ENCODE measurements around the gene LMLN. TPM values are rescaled to one million over a fixed set of nuclear protein-coding genes. Genes with fewer than 3 reads are reported as not detected.

The LMLN gene
- polyA plus RNA-seq, 1 of the 3 experiments (the other 2 are of a cell fraction): 7.4 TPM

DNA sequence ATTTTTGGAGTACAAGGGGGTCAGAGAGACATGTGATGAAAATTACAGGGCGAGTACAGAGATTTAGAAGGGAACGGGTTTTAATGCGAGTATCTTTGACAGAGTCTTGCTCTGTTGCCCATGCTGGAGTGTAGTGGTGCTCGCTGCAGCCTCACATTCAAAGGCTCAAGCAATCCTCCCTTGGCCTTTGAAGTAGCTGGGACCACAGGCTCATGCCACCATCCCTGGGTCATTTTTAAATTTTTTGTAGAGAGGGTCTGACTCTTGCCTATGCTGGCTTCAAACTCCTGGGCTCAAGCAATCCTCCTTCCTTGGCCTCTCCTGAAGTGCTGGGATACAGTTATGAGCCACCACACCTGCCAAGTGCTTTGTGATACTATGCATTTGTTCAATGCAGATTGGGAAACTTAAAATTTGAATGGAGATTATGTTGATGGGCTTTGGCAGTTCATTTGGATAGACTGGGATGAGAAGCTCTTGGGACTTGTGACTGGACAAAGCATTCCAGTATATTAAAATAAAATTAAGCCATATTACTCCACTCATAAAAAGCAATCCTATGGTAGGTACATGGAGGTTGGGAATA, 4.0 kb upstream of the LMLN start:
- no peak overlapping the region for H3K4me2 ChIP-seq

DNA sequence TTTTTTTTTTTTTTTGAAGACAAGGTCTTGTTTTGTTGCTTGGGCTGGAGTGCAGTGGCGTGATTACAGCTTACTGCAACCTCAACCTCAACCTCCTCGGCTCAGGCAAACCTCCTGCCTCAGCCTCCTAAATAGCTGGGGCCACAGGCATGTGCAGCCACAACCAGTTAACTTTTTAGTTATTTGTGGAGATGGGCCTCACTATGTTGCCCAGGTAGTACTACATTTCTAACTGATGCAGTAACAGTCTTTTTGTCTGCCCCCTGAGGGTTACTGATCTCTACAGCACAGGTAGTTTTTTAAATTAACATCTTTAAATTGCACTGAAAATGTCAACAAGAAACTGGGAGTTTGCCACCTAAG, 3.4 kb upstream of the LMLN start:
- ChIA-PET POLR2A (no interaction called here), CTCF (interaction anchor here (0.6 kb wide), 1 partner anchor 9 kb away, joined by 4 read pairs; no protein-coding TSS in a partner anchor)
- Histone ChIP-seq H3K9me2 (no peaks in the 10 kb centered on the region), H3F3A (replicated peaks; ENCODE audit: insufficient read depth) (peaks cover 53% of the 10 kb centered on the region), H3K9me3 (no peaks in the 10 kb centered on the region), H2AFZ (ENCODE audit: low read depth) (no peak overlapping the region), H3K4me1 (ENCODE audit: control insufficient read depth in 1 of 2, insufficient read depth in 2 of 2, low read depth in 1 of 2, low read length in 1 of 2) (peaks cover 11 to 25% of the 10 kb centered on the region in 2 experiments; a peak in 2 of 4 replicates), H3K4me3 (ENCODE audit: low read depth in 2 of 2, low read length in 1 of 2) (no peak overlapping the region), H3K27ac (ENCODE audit: low read depth in 2 of 2, low read length in 1 of 2) (0 out of 4 replicates have a peak overlapping the region, but pooled peaks of 1 of the 2 experiments have one; percentile 16), H3K79me2 (ENCODE audit: insufficient read depth) (peaks cover 34% of the 10 kb centered on the region), H3K36me3 (replicated peaks in 1 of 2; ENCODE audit: control insufficient read depth in 1 of 2, insufficient read depth in 2 of 2, low read length in 1 of 2) (peaks cover 37 to 53% of the 10 kb centered on the region in 2 experiments), H4K20me1 (ENCODE audit: insufficient read depth) (peaks cover 36% of the 10 kb centered on the region), H3K4me2 (no peak overlapping the region), H3K9ac (no peak overlapping the region), H3K27me3 (ENCODE audit: insufficient read depth) (no peaks in the 10 kb centered on the region)
- no peak for DNase-seq
- WGBS (ENCODE audit: low lambda C conversion rate): 100% methylated on average over 2 of the region's 2 CpGs
- TF ChIP-seq, protein P1, sequence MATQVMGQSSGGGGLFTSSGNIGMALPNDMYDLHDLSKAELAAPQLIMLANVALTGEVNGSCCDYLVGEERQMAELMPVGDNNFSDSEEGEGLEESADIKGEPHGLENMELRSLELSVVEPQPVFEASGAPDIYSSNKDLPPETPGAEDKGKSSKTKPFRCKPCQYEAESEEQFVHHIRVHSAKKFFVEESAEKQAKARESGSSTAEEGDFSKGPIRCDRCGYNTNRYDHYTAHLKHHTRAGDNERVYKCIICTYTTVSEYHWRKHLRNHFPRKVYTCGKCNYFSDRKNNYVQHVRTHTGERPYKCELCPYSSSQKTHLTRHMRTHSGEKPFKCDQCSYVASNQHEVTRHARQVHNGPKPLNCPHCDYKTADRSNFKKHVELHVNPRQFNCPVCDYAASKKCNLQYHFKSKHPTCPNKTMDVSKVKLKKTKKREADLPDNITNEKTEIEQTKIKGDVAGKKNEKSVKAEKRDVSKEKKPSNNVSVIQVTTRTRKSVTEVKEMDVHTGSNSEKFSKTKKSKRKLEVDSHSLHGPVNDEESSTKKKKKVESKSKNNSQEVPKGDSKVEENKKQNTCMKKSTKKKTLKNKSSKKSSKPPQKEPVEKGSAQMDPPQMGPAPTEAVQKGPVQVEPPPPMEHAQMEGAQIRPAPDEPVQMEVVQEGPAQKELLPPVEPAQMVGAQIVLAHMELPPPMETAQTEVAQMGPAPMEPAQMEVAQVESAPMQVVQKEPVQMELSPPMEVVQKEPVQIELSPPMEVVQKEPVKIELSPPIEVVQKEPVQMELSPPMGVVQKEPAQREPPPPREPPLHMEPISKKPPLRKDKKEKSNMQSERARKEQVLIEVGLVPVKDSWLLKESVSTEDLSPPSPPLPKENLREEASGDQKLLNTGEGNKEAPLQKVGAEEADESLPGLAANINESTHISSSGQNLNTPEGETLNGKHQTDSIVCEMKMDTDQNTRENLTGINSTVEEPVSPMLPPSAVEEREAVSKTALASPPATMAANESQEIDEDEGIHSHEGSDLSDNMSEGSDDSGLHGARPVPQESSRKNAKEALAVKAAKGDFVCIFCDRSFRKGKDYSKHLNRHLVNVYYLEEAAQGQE (IDR thresholded peaks at IDR 0.05; ENCODE audit: low read depth, low read length): no peak
- TF ChIP-seq EZH2phosphoT487 (IDR thresholded peaks at IDR 0.05; ENCODE audit: borderline replicate concordance, low read depth): no peak

More for the DNA sequence above, 4.0 kb upstream of the LMLN start:
- CTCF ChIA-PET: interaction anchor here (0.6 kb wide), 1 partner anchor 9 kb away, joined by 4 read pairs; no protein-coding TSS in a partner anchor
- TF ChIP-seq, protein P2, sequence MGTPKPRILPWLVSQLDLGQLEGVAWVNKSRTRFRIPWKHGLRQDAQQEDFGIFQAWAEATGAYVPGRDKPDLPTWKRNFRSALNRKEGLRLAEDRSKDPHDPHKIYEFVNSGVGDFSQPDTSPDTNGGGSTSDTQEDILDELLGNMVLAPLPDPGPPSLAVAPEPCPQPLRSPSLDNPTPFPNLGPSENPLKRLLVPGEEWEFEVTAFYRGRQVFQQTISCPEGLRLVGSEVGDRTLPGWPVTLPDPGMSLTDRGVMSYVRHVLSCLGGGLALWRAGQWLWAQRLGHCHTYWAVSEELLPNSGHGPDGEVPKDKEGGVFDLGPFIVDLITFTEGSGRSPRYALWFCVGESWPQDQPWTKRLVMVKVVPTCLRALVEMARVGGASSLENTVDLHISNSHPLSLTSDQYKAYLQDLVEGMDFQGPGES (IDR thresholded peaks at IDR 0.05; ENCODE audit: low read depth, low read length): no peak
- TF ChIP-seq, protein P3, sequence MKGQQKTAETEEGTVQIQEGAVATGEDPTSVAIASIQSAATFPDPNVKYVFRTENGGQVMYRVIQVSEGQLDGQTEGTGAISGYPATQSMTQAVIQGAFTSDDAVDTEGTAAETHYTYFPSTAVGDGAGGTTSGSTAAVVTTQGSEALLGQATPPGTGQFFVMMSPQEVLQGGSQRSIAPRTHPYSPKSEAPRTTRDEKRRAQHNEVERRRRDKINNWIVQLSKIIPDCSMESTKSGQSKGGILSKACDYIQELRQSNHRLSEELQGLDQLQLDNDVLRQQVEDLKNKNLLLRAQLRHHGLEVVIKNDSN (IDR thresholded peaks at IDR 0.05; ENCODE audit: borderline replicate concordance, low read depth): no peak
- TF ChIP-seq SIN3A (IDR thresholded peaks at IDR 0.05; ENCODE audit: borderline replicate concordance, low read depth, low read length) (no peak), RFX5 (IDR thresholded peaks at IDR 0.05; ENCODE audit: low read length) (no peak), MXI1 (IDR thresholded peaks at IDR 0.05; ENCODE audit: low read depth, low read length) (no peak), NFIC (IDR thresholded peaks at IDR 0.05; ENCODE audit: borderline replicate concordance) (no peak), FOSL2 (IDR thresholded peaks at IDR 0.05; ENCODE audit: borderline replicate concordance, low read depth) (no peak), NRF1 (IDR thresholded peaks at IDR 0.05; ENCODE audit: low read depth, low read length) (no peak), RCOR1 (IDR thresholded peaks at IDR 0.05; ENCODE audit: low read length) (no peak), EP300 (IDR thresholded peaks at IDR 0.05; ENCODE audit: borderline replicate concordance in 1 of 2, low read depth in 1 of 2, low read length in 1 of 2) (no peak), CHD2 (IDR thresholded peaks at IDR 0.05; ENCODE audit: low read length, partially characterized antibody) (no peak), POLR2AphosphoS5 (IDR thresholded peaks at IDR 0.05; ENCODE audit: low read depth, low read length) (no peak)
- TF ChIP-seq, protein P4, sequence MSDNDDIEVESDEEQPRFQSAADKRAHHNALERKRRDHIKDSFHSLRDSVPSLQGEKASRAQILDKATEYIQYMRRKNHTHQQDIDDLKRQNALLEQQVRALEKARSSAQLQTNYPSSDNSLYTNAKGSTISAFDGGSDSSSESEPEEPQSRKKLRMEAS (IDR thresholded peaks at IDR 0.05; ENCODE audit: low read depth): no peak
- Histone ChIP-seq H3K4me1 (ENCODE audit: control insufficient read depth in 1 of 2, insufficient read depth in 2 of 2, low read depth in 1 of 2, low read length in 1 of 2) (peaks cover 12 to 29% of the 10 kb centered on the region in 2 experiments; a peak in 2 of 4 replicates), H2AFZ (ENCODE audit: low read depth) (no peak overlapping the region), H3K9ac (no peak overlapping the region), H3K27me3 (ENCODE audit: insufficient read depth) (no peaks in the 10 kb centered on the region), H3K79me2 (ENCODE audit: insufficient read depth) (peaks cover 41% of the 10 kb centered on the region), H3K36me3 (replicated peaks in 1 of 2; ENCODE audit: control insufficient read depth in 1 of 2, insufficient read depth in 2 of 2, low read length in 1 of 2) (peaks cover 38 to 59% of the 10 kb centered on the region in 2 experiments), H3K9me2 (no peaks in the 10 kb centered on the region), H3K4me3 (ENCODE audit: low read depth in 2 of 2, low read length in 1 of 2) (no peak overlapping the region), H3K9me3 (no peaks in the 10 kb centered on the region), H3F3A (replicated peaks; ENCODE audit: insufficient read depth) (peaks cover 53% of the 10 kb centered on the region), H4K20me1 (ENCODE audit: insufficient read depth) (peaks cover 40% of the 10 kb centered on the region), H3K27ac (ENCODE audit: low read depth in 2 of 2, low read length in 1 of 2) (no peak overlapping the region)
- 98% methylated on average over 4 of the region's 4 CpGs for WGBS (ENCODE audit: low lambda C conversion rate)
- DNase-seq: no peak
- POLR2A ChIA-PET: interaction anchor here (0.6 kb wide), 1 partner anchor 26 kb away, joined by 3 read pairs; no protein-coding TSS in a partner anchor

All from SK-N-SH (cell line).